Neural cell (in vitro differentiated cells): ENCODE measurements around the gene KIF2A. TPM values are rescaled to one million over a fixed set of nuclear protein-coding genes. Genes with fewer than 3 reads are reported as not detected.

Experiments used
- H2AFZ ChIP-seq: fragments of 200-600, 300-800 bp; sonication (generic), shearing (Covaris generic); 2 replicates; pipeline ENCODE4 v1.6.0; 2014; ENCODE audit warnings: low read depth, mild to moderate bottlenecking, antibody characterized with exemption, low read length, moderate library complexity
- H3F3A ChIP-seq: fragments of 200-600 bp; shearing (Covaris generic); 2 replicates; pipeline ENCODE4 v1.6.1; 2016; ENCODE audit warnings: mild to moderate bottlenecking, moderate library complexity, mixed read lengths, antibody characterized with exemption, low read length; ENCODE audit not compliant: insufficient read depth, poor library complexity, severe bottlenecking
- H3K27ac ChIP-seq: fragments of 200-600, 300-800 bp; sonication (generic), shearing (Covaris generic); 2 replicates; pipeline ENCODE4 v1.5.1; 2014; ENCODE audit warnings: mild to moderate bottlenecking, low read length, moderate library complexity
- H3K27me3 ChIP-seq: fragments of 300-800, 200-600 bp; sonication (generic), shearing (Covaris generic); 2 replicates; pipeline ENCODE4 v1.6.0; 2014; ENCODE audit warnings: mild to moderate bottlenecking, low read depth, low read length, moderate library complexity; ENCODE audit not compliant: insufficient read depth
- H3K36me3 ChIP-seq: fragments of 300-800, 200-600 bp; sonication (generic), shearing (Covaris generic); 2 replicates; pipeline ENCODE4 v1.5.1; 2014; ENCODE audit warnings: mild to moderate bottlenecking, antibody characterized with exemption, low read length, moderate library complexity; ENCODE audit not compliant: insufficient read depth
- H3K4me2 ChIP-seq: fragments of 300-800, 200-600 bp; sonication (generic), shearing (Covaris generic); 2 replicates; pipeline ENCODE4 v1.6.0; 2014; ENCODE audit warnings: mild to moderate bottlenecking, low read length
- H3K4me3 ChIP-seq: fragments of 300-800, 200-600 bp; sonication (generic), shearing (Covaris generic); 2 replicates; pipeline ENCODE4 v1.5.1; 2014; ENCODE audit warnings: mild to moderate bottlenecking, low read length, moderate library complexity
- H3K79me2 ChIP-seq: fragments of 200-600 bp; shearing (Covaris generic); replicated peaks from 2 replicates; pipeline ENCODE4 v1.6.0; 2014; ENCODE audit warnings: mild to moderate bottlenecking, low read length, moderate library complexity; ENCODE audit not compliant: insufficient read depth
- H3K9ac ChIP-seq: fragments of 300-800, 200-600 bp; sonication (generic), shearing (Covaris generic); 2 replicates; pipeline ENCODE4 v1.6.1; 2016; ENCODE audit warnings: mild to moderate bottlenecking, low read length, mixed read lengths
- H3K9me2 ChIP-seq: fragments of 200-600 bp; shearing (Covaris generic); 2 replicates; pipeline ENCODE4 v1.6.1; 2016; ENCODE audit warnings: mild to moderate bottlenecking, low read length, mixed read lengths; ENCODE audit not compliant: insufficient read depth
- H3K9me3 ChIP-seq: fragments of 200-600, 300-800 bp; sonication (generic), shearing (Covaris generic); 2 replicates; pipeline ENCODE4 v1.6.1; 2016; ENCODE audit warnings: mild to moderate bottlenecking, mixed run types, low read length, moderate library complexity, mixed read lengths
- H4K20me1 ChIP-seq: fragments of 200-600 bp; shearing (Covaris generic); 2 replicates; pipeline ENCODE4 v1.6.1; 2016; ENCODE audit warnings: mild to moderate bottlenecking, mixed run types; ENCODE audit not compliant: insufficient read depth
- CTCF ChIP-seq: fragments of 450-650 bp; IDR thresholded peaks from 2 replicates; pipeline ENCODE4 v1.5.1; 2014; ENCODE audit warnings: antibody characterized with exemption, mild to moderate bottlenecking, moderate library complexity; ENCODE audit not compliant: poor library complexity, severe bottlenecking
- EP300 ChIP-seq: fragments of 450-650 bp; conservative IDR thresholded peaks from 2 replicates; pipeline ENCODE4 v1.6.1; 2014; ENCODE audit warnings: antibody characterized with exemption, mild to moderate bottlenecking, moderate library complexity; ENCODE audit not compliant: poor library complexity, severe bottlenecking
- EZH2 ChIP-seq: fragments of 200-600, 300-800 bp; shearing (Covaris generic), sonication (generic); IDR thresholded peaks from 2 replicates; pipeline ENCODE4 v1.6.1; 2014; ENCODE audit warnings: antibody characterized with exemption, low read length, borderline replicate concordance, mild to moderate bottlenecking; ENCODE audit not compliant: insufficient read depth, poor library complexity, severe bottlenecking
- MXI1 ChIP-seq: fragments of 450-650 bp; conservative IDR thresholded peaks from 2 replicates; pipeline ENCODE4 v1.6.1; 2014; ENCODE audit warnings: antibody characterized with exemption, mild to moderate bottlenecking; ENCODE audit not compliant: poor library complexity, severe bottlenecking
- POLR2AphosphoS5 ChIP-seq: IDR thresholded peaks from 2 replicates; pipeline ENCODE4 v1.6.1; 2012
- RAD21 ChIP-seq: fragments of 450-650 bp; conservative IDR thresholded peaks from 2 replicates; pipeline ENCODE4 v1.6.1; 2014; ENCODE audit warnings: antibody characterized with exemption, mild to moderate bottlenecking, moderate library complexity
- REST ChIP-seq: IDR thresholded peaks from 2 replicates; pipeline ENCODE4 v1.6.1; 2012; ENCODE audit warnings: borderline replicate concordance
- SMC3 ChIP-seq: fragments of 450-650 bp; conservative IDR thresholded peaks from 2 replicates; pipeline ENCODE4 v1.6.1; 2014; ENCODE audit warnings: antibody characterized with exemption, mild to moderate bottlenecking, moderate library complexity; ENCODE audit not compliant: poor library complexity
- TAF1 ChIP-seq: IDR thresholded peaks from 2 replicates; pipeline ENCODE4 v1.6.1; 2012; ENCODE audit warnings: low read depth
- polyA plus RNA-seq: library from polyadenylated mRNA; depleted of rRNA; stranded (reverse); fragments of >200 nt; gene quantifications from 2 replicates; pipeline ENCODE4 v1.2.3, GENCODE V29; 2014

Gene KIF2A
- polyA plus RNA-seq, 1 donor from 2014 or later = 68.4 TPM

- Histone ChIP-seq H3K36me3 (no peaks in the 10 kb centered on the region), H3K4me2 (no peak overlapping the region), H3F3A (no peaks in the 10 kb centered on the region), H3K9ac (no peak overlapping the region), H2AFZ (no peak overlapping the region), H3K9me2 (no peaks in the 10 kb centered on the region), H3K79me2 (no peaks in the 10 kb centered on the region), H3K4me3 (no peak overlapping the region), H3K27ac (no peak overlapping the region), H3K9me3 (no peaks in the 10 kb centered on the region), H4K20me1 (no peaks in the 10 kb centered on the region), H3K27me3 (no peaks in the 10 kb centered on the region)
- TF ChIP-seq CTCF = no peak
- no peak for TF ChIP-seq RAD21
- TF ChIP-seq SMC3 = no peak
- no peak for TF ChIP-seq REST
- no peak for TF ChIP-seq EP300
- no peak for TF ChIP-seq MXI1
- TF ChIP-seq POLR2AphosphoS5 = no peak
- no peak for TF ChIP-seq TAF1
- TF ChIP-seq EZH2 = no peak
Measured at GRCh38 chr5:62268234-62268633, 37.8 kb upstream of the KIF2A start.

GRCh38 chr5:62268792-62269191 is 37.2 kb upstream of the KIF2A start:
- H3K9me2 ChIP-seq = no peaks in the 10 kb centered on the region
- no peak overlapping the region for H3K4me2 ChIP-seq
- no peak overlapping the region for H2AFZ ChIP-seq
- no peaks in the 10 kb centered on the region for H3K36me3 ChIP-seq
- H3K27ac ChIP-seq = no peak overlapping the region
- no peaks in the 10 kb centered on the region for H3K27me3 ChIP-seq
- H3F3A ChIP-seq = no peaks in the 10 kb centered on the region
- no peaks in the 10 kb centered on the region for H4K20me1 ChIP-seq
- no peaks in the 10 kb centered on the region for H3K79me2 ChIP-seq
- no peak overlapping the region for H3K9ac ChIP-seq
- TF ChIP-seq REST (no peak), EZH2 (no peak), CTCF (no peak), TAF1 (no peak), POLR2AphosphoS5 (no peak), SMC3 (no peak), EP300 (no peak), MXI1 (no peak), RAD21 (no peak)
- no peaks in the 10 kb centered on the region for H3K9me3 ChIP-seq
- H3K4me3 ChIP-seq = no peak overlapping the region
